ELR (cell line): Measurements from ENCODE around the gene MRAP.
A peak's percentile ranks its signal among the peaks of the same experiment; 100 is the strongest.
"Not testable (repeated sequence)": the region's sequence is repeated elsewhere in the genome, so short reads cannot be mapped to it uniquely, and the experiment has no call there.

Experiments used
- DNase-seq: peaks from one replicate; pipeline ENCODE4 v3.0.0-alpha.2; 2015; ENCODE audit warnings: low read depth

Gene MRAP

DNA sequence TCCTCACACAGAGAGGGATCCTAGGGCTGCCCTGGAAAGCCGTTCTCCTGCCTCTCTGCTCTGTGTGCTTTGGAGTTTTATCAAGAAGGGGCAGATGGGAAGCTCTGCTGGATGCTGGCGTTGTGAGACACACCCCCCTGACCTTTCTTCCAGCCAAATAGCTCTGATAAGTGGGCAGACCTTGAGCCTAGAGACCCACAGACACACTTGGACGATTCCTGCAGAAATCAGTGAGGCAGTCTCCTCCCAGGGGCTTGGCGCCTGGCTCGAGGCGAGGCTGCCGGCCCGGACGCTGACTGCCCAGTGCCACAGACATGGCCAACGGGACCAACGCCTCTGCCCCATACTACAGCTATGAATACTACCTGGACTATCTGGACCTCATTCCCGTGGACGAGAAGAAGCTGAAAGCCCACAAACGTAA is at the start of gene MRAP:
MRAP (plus strand) TSS at position 198 of the 424 bp plus-strand sequence; CDS start at position 315, 117 bp downstream.
- DNase-seq = no peak

DNA sequence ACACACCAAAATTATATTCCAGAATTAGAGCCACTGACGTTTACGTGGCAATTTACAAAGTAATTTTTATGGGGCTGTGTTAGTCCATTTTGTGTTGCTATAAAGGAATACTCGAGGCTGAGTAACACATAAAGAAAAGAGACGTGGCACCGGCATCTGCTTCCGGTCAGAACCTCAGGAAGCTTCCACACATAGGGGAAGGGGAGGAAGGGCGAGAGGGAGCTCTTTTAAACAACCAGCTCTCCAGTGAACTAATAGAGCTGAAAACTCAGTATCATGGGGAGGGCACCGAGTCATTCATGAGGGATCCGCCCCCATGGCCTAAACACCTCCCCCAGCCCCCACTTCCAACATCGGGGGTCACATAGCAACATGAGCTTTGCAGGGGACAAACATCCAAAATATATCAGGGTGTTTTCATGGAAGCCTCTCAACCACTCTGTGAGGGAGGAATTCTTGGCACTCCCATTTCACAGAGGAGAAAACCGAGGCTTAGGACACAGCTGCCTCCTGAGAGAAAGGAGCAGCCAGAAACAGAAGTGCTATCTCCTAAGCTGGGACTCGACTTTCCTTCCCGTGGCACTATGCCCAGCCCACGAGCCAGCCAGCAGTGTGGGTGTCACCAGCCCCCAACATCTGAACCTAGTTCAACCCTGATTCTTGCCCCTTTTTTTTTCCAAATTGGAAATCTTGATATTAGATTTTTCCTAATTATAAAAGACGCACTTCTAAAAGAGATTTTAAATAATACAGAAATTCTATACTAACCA is 49.0 kb upstream of the MRAP start:
- no peak for DNase-seq

DNA sequence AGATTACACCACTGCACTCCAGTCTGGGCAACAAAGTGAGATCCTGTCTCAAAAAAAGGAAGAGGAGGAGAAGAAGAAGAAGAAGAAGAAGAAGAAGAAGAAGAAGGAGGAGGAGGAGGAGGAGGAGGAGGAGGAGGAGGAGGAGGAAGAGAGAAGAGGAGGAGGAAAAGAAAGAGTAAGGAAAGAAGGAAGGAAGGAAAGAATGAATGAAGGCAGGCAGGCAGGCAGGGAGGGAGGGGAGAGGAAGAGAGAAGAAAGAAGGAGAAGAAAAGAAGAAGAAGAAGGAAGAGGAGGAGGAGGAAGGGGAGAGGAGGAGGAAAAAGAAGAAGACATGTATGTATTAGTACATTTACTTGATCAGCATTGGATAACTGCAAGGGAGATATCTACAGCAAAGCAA is 46.5 kb upstream of the MRAP start:
- no peak for DNase-seq

DNA sequence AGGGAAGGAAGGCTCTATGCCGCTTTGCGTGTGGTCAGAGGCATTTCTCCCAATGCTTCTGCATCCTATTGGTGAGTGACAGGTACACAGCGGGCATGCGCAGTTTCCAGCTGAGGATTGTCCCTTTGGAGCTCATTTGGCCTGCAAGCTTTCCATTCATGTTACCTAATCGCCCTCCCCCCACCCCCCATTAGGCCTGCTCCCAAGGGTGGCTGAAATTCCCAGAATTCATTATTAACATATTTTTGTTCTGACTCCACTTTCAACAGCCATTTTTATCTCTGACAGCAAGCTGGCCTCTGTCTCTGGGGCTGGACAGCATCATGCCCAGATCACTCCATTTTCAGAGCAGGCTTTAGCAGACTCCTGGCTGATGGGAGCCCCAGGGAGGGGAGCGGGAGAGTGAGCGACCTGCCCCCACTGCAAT is 45.4 kb upstream of the MRAP start:
- DNase-seq = no peak

DNA sequence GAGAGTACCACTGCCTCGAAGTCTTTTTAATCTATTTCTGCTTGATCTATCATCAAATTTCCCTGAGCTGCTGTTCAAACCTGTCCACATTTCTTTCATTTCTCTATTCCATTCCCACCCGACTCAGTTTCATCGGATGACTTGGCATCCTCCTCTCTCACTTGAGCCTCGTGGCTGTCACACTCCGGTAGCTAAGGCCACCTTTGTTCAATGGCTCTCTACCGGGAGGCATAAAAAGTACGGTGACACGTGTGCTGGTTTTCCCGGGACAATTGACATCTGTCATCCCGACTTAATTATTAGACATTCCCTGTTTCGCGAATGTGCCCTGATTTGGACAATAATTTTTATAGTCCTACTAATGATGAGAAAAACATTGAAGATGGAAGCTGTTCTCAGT is 42.4 kb upstream of the MRAP start:
- DNase-seq = no peak

DNA sequence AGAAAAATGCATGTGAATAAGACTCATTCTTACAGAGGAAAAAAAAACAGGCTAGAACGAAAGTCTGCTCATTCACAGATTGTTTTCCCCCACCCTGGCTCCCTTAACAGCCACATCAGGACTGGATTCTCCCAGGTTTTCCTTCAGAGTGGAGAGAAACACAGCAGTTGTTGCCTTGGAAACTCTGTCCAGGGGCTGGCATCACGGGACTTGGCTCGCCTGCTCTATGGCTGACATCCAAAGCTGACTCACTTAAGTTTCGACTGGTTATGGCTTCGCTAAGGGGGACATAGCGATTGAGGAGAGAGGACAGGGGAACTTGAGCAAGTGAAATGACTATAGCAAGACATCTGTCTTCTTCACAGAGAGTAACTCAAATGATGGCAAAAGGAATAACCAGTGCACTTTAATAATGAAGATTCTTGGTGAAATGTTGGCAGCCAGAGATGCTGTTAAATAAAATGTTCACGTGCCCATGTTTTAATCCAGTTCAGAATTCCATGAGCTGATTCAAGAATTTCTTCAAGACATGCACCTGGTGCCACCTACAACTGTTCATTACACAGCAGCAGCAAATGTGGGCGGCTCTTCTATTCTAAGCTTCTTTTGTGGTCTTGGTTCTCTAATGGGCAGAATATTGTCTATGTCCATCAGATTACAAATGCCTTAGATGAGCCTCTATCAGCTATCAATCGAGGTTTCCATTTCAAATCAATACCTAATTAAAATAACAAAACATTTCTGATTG is 41.6 kb upstream of the MRAP start:
- peak; percentile 66 for DNase-seq

DNA sequence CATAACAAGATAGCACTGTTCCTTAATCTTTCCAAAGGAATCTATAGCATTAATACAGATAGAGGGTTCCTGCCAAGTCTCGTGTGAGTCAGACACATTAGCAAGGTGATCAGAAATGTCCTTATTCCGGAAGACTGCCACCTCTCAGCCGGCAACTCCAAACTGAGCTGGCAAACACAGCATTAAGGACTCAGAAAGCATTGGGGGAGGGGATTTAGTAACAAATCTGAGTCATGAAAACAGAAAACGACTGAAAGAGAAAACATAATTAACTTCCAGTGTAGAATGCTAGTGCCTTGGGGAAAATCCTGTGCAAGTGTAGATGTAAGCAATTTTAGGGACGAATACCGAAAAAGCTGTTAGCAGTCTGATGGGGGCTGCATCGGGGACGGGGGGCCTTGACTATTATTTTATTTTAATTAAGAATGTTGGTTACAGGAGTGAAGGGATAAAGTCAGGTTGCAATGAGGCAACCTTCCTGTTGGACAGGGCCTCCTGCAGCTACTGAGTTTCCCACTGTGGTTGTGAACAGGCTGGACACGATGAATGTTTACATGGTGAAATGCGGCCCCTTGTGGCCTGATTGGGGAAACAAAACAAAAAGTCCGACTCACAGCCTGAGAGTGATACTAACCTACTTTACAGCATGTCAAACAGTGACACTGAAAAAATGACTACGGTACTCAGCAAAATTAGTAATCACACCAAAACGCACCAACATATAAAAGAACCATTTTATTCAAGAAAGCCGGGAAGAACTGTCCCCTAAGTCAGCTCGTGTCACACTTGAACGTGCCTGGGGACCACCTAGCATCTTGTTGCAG is 40.5 kb upstream of the MRAP start:
- DNase-seq = peak; percentile 79

DNA sequence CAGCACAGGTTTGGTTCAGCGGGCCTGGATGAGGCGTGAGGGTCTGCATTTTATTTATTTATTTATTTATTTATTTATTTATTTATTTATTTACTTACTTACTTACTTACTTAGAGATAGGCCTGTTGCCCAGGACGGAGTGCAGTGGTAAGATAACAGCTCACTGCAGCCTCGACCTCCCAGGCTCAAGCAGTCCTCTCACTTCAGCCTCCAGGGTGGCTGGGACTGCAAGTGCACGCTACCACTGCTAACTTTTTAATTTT is 39.9 kb upstream of the MRAP start:
- DNase-seq = not testable (repeated sequence)

DNA sequence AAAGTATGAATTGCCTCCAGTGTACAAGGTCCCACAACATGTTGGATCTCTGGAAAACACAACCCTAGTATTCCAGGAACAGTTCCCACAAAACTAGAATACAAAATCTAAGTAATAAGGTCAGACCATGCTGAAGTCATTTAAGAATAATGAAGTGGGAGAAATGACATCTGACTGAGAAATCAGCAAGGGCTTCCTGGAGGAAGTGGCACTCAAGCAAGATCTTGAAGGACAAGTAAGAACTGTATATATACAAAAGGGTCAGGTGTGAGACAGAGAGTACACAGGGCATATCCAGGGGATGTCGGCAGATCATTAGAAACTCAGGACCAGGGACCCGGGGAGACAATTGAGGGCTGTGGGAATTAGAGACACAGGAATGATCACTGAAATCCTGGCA is 38.5 kb upstream of the MRAP start:
- no peak for DNase-seq

DNA sequence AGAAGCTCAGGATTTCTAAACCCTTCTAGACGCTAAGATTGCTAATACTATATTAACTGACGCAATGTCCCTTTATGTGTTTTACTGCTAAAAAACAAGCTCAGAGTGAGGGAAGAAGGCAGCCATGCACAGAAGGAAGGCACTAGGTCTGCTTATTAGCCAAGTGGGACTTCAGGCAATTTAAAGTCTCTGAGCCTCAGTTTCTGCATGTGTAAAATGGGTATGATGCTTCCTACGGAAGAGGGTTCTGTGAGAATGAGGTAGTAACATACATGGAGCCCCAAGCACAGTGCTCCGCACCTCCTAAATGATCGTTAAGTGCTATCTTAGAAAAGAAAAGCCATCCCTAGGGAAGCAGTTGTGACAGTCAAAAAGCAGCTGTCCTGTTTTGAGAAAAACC is 36.7 kb upstream of the MRAP start:
- DNase-seq = no peak

DNA sequence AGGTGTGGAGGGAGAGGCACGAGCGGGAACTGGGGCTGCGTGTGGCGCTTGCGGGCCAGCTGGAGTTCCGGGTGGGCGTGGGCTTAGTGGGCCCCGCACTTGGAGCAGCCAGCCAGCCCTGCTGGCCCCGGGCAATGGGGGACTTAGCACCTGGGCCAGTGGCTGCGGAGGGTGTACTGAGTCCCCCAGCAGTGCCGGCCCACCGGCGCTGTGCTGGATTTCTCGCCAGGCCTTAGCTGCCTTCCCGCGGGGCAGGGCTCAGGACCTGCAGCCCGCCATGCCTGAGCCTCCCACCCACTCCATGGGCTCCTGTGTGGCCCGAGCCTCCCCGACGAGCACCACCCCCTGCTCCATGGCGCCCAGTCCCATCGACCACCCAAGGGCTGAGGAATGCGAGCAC is 33.3 kb upstream of the MRAP start:
- DNase-seq = not testable (repeated sequence)

DNA sequence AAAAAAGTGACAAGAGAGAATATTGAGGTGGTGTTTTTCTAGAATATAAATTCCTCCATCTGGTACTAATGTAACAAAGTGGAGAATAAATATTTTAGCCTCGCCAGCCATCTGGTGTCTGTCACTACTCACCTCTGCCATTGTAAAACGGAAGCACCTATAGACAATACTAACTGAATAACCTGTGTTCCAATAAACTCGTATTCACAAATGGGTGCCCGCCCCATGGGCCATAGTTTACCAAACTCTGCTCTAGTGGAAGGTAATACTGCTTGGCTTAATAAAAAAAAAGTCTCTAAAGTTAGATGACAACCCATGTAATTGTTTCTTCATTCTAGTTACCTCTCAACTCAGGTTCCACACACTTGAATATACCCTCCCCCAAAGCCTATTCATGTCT is 27.9 kb upstream of the MRAP start:
- no peak for DNase-seq

DNA sequence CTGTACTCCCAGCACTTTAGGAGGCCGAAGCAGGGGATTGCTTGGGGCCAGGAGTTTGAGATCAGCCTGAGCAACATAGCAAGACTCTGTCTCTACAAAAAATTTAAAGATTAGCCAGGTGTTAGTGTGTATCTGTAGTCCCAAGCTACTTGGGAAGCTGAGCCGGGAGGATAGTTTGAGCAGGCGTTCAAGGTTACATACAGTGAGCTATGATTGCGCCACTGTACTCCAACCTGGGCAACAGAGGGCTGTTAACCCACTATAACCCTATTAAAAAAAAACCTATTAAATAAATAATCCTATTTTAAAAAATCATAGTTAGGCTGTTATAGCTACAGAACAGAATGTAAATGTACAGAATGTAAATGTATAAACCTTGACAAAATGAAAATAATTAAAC is 22.0 kb upstream of the MRAP start:
- DNase-seq = no peak

DNA sequence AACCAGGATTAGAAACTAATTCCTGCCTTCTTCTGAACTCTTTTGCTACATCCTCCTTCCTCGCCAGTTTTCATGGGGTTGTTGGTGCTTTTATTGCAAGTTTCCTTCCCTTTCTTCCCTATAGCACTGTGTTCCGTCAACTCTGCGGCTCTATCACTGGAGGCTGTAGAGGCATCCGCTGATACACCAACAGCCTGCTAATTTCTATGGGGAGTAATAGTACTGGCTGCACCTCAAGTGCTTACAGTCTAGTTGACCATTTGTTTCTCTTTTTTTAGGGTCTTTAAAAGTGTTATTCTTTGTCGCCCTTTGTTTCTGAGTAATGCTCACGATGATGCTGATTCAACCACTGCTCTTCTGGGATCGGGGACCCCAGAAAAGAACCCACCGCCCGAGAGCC is 20.6 kb upstream of the MRAP start:
- peak; percentile 43 for DNase-seq

DNA sequence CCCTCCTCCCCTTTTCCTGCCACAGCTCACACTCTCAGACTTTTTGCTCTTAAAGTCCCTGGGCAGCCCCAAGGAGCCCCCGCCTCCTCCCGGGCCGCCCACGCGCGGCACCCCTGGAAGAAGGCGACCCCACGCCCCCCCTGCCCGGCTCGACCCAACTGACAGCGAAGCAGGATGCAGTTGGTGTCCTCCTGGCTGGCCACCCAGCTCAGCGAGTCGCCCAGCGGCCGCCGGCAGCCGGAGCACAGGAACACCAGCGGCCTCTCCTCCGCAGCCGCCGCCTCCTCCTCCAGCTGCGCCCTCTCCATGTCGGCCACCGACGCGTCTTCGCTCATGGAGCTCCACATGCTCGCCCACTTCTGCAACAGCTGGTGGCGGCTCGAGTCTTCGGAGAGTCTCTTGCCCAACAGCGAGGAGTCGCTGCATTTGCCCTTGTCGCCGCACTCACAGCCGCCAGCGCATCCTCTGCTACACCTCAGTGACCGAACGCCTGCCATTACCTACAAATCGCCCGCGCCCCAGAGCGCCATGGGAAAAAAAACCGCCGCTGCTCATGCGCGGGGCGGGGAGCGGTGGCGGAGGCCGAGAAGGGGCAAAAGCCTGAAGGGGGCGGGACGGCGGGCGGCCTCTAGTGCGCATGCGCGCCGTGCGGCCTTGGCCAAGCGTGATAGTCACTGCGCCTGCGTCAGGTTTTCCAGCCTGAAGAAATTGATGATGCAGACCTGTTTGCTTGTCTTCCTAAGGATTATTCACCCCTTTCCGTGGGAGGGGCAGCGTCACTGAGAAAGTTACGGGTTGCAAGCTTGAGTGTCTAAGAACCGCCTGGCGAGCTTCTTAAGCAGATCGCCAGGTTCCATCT is 19.9 kb upstream of the MRAP start, which contains the start of gene MIS18A:
MIS18A (minus strand) TSS at position 532 of the 859 bp plus-strand sequence; CDS start at position 497, 35 bp downstream.
- peak; percentile 97 for DNase-seq

DNA sequence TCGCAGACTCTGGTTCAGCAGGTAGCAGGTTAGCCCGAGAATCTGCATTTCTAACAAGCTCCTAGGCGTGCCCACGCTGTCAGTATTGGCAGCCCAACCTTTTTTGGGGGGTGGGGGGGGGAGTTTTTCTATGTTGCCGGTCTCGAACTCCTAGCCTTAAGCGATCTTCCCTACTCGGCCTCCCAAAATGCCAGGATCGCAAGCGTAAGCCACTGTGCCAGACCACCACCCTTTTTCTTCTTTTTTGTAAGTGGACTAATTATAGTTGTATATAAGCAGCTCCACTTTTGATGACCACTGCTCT is 19.3 kb upstream of the MRAP start:
- no peak for DNase-seq

DNA sequence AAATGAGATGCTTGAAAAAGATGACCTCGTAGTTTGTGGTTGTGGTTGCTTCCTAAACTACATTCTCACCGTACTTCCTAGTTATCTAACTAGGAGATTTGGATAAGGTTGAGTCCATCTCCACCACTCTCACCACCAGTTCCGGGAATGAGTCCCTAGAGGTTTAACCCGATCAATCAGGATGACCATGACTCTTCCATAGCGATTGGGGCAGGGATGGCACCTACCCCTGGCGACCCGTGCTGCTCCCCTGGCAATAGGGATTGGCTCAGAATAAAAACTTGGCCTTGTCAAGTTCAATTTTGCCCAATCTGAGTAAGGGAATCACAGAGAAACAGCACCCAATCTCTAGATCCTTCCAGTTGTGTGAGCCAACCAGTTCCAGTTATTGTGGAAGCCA is 17.1 kb upstream of the MRAP start:
- DNase-seq = peak; percentile 22

DNA sequence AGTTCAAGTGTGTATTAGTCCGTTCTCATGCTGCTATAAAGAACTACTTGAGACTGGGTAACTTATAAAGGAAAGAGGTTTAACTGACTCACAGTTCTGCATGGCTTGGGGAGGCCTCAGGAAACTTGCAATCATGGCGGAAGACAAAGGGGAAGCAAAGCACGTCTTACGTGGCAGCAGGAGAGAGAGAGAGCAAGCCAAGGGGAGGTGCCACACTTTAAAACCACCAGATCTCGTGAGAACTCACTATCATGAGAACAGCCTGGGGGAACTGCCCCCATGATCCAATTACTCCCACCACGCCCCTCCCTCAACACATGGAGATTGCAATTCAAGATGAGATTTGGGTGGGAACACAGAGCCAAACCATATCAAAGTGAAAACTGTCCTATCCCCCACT is 15.7 kb upstream of the MRAP start:
- DNase-seq = no peak

DNA sequence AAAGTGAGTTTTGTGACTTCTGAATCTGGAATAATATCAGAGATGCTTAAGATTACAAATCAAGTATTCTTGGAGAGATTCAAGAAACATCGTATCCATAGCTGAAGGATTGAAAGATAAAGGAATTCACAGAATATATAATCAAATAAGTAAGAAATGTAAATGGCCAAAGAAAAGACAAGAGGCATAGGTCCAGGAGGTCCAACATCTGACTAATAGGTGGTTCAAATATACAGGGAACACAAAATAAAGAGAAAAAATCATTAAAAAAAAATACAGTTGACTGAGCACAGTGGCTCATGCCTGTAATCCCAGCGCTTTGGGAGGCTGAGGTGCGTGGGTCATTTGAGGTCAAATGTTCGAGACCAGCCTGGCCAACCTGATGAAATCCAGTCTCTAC is 13.2 kb upstream of the MRAP start:
- no peak for DNase-seq

DNA sequence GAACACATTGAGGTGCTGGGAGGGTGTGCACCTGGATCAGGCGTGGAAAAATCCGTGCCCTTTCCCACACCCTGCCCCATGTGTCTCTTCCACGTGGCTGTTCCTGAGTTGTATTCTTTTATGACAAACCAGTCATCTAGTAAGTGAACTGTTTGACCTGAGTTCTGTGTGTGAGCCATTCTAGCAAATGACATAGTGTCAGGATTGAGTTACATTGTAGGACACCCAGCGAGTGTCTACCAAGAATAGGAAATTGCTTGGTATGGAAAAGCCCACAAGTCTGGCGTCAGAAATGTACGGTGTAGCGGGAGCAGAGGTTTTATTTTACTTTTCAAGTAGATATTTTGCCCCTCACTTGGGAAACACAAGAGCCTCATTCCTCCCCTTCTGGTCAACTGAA is 1.2 kb upstream of the MRAP start:
- DNase-seq = no peak

DNA sequence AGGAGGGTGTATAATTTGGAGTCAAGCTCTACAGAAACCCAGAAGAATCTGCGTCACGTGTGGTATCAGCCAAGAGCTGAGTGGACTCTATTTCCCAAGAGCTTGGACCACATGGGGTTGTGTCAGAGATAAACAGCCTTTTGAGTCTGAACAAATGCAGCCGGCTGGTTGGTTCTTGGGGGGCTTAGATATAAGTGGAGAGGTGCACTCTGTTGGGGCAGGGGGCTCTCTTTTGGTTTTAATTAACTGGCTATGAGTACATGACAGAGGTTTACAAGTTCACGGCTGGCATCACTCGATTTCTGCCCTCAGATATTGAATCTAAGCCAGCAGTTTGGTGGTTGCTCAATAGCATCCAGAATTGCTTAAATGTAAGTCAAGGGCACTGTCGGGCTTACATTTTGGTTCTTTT is 501 bp upstream of the MRAP start:
- DNase-seq = no peak

DNA sequence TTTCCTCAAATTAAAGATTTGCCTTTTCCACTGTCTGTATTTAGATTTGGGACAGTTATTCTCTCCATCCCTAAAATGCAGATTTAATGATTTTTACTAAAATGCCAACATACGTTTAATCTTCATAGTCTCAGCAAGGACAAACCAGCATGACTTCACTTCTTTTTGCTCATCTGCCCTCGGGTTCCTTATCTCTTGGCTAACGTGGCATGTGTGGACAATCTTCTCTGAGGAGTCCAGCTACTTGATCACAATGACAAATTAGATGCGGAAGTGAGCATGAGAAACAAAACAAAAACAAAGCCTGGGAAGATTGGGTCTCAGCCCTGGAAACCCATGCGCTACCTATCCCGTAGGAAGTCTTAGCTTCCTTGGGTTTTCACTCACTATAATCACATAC is 1.0 kb downstream of the MRAP start:
- no peak for DNase-seq
